Measurements from ENCODE around the gene GAS2L1.

GAS2L1 gene

GRCh38 chr22:29345932-29346331 lies 39.5 kb downstream of the GAS2L1 start:
- TF ChIP-seq REST (IDR thresholded peaks at IDR 0.05; ENCODE audit: insufficient read depth in 1 of 2, low read depth in 2 of 2, low read length in 2 of 2) (no peak), TAF1 (IDR thresholded peaks at IDR 0.05; ENCODE audit: borderline replicate concordance, insufficient read depth, low read length) (no peak), POLR2AphosphoS5 (IDR thresholded peaks at IDR 0.05; ENCODE audit: low read depth, low read length) (no peak), FOXP2 (optimal IDR thresholded peaks at IDR 0.05; ENCODE audit: borderline replicate concordance, extremely low read depth, extremely low read length, insufficient read depth) (no peak), SIN3A (IDR thresholded peaks at IDR 0.05; ENCODE audit: borderline replicate concordance, insufficient read depth, low read length) (no peak)

- no peak for TF ChIP-seq TAF1 (IDR thresholded peaks at IDR 0.05; ENCODE audit: borderline replicate concordance, insufficient read depth, low read length)
- no peak for TF ChIP-seq REST (IDR thresholded peaks at IDR 0.05; ENCODE audit: insufficient read depth in 1 of 2, low read depth in 2 of 2, low read length in 2 of 2)
- no peak for TF ChIP-seq POLR2AphosphoS5 (IDR thresholded peaks at IDR 0.05; ENCODE audit: low read depth, low read length)
- no peak for TF ChIP-seq SIN3A (IDR thresholded peaks at IDR 0.05; ENCODE audit: borderline replicate concordance, insufficient read depth, low read length)
- TF ChIP-seq FOXP2 (optimal IDR thresholded peaks at IDR 0.05; ENCODE audit: borderline replicate concordance, extremely low read depth, extremely low read length, insufficient read depth), result no peak
Observed at GRCh38 chr22:29346659-29347058, 40.2 kb downstream of the GAS2L1 start.

GRCh38 chr22:29348041-29348440 lies 41.6 kb downstream of the GAS2L1 start:
- TF ChIP-seq FOXP2 (optimal IDR thresholded peaks at IDR 0.05; ENCODE audit: borderline replicate concordance, extremely low read depth, extremely low read length, insufficient read depth), result no peak
- no peak for TF ChIP-seq REST (IDR thresholded peaks at IDR 0.05; ENCODE audit: insufficient read depth in 1 of 2, low read depth in 2 of 2, low read length in 2 of 2)
- no peak for TF ChIP-seq SIN3A (IDR thresholded peaks at IDR 0.05; ENCODE audit: borderline replicate concordance, insufficient read depth, low read length)
- no peak for TF ChIP-seq TAF1 (IDR thresholded peaks at IDR 0.05; ENCODE audit: borderline replicate concordance, insufficient read depth, low read length)
- no peak for TF ChIP-seq POLR2AphosphoS5 (IDR thresholded peaks at IDR 0.05; ENCODE audit: low read depth, low read length)

- TF ChIP-seq FOXP2 (optimal IDR thresholded peaks at IDR 0.05; ENCODE audit: borderline replicate concordance, extremely low read depth, extremely low read length, insufficient read depth), result no peak
- TF ChIP-seq REST (IDR thresholded peaks at IDR 0.05; ENCODE audit: insufficient read depth in 1 of 2, low read depth in 2 of 2, low read length in 2 of 2), result no peak
- no peak for TF ChIP-seq POLR2AphosphoS5 (IDR thresholded peaks at IDR 0.05; ENCODE audit: low read depth, low read length)
- TF ChIP-seq TAF1 (IDR thresholded peaks at IDR 0.05; ENCODE audit: borderline replicate concordance, insufficient read depth, low read length), result no peak
- TF ChIP-seq SIN3A (IDR thresholded peaks at IDR 0.05; ENCODE audit: borderline replicate concordance, insufficient read depth, low read length), result no peak
Observed at GRCh38 chr22:29348956-29349355, 42.5 kb downstream of the GAS2L1 start.

GRCh38 chr22:29351042-29351441 lies 44.6 kb downstream of the GAS2L1 start:
- no peak for TF ChIP-seq FOXP2 (optimal IDR thresholded peaks at IDR 0.05; ENCODE audit: borderline replicate concordance, extremely low read depth, extremely low read length, insufficient read depth)
- no peak for TF ChIP-seq TAF1 (IDR thresholded peaks at IDR 0.05; ENCODE audit: borderline replicate concordance, insufficient read depth, low read length)
- no peak for TF ChIP-seq SIN3A (IDR thresholded peaks at IDR 0.05; ENCODE audit: borderline replicate concordance, insufficient read depth, low read length)
- TF ChIP-seq REST (IDR thresholded peaks at IDR 0.05; ENCODE audit: insufficient read depth in 1 of 2, low read depth in 2 of 2, low read length in 2 of 2), result no peak
- no peak for TF ChIP-seq POLR2AphosphoS5 (IDR thresholded peaks at IDR 0.05; ENCODE audit: low read depth, low read length)
